GM12874 (cell line): Measurements from ENCODE around the gene NARF.

ENCODE experiments used
- TF ChIP-seq, protein P1 (sequence below): IDR thresholded peaks from 2 replicates; pipeline ENCODE4 v1.5.1; 2011; ENCODE audit warnings: low read depth, mild to moderate bottlenecking, control low read depth, low read length, moderate library complexity; ENCODE audit not compliant: insufficient read depth

The NARF gene

DNA sequence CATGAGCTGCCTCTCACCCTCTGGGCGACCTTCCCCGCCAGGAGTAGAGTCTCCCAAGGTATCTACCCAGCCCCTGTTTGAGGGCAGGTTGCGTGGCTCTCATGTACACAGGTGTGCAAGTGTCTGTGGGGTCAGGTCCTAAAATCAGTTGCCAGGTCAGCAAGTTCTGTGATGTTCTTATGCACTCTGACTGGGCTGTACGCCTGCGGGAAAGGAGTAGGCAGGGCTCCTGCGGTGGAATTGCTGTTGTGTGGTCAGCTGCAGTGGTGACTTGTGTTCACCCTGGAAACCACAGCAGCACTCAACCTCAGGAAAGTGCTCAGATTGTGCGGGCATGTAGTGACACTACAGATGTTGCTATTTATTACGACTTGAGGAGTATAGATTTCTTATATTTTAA, 19.4 kb downstream of the NARF start:
- TF ChIP-seq, protein P1, sequence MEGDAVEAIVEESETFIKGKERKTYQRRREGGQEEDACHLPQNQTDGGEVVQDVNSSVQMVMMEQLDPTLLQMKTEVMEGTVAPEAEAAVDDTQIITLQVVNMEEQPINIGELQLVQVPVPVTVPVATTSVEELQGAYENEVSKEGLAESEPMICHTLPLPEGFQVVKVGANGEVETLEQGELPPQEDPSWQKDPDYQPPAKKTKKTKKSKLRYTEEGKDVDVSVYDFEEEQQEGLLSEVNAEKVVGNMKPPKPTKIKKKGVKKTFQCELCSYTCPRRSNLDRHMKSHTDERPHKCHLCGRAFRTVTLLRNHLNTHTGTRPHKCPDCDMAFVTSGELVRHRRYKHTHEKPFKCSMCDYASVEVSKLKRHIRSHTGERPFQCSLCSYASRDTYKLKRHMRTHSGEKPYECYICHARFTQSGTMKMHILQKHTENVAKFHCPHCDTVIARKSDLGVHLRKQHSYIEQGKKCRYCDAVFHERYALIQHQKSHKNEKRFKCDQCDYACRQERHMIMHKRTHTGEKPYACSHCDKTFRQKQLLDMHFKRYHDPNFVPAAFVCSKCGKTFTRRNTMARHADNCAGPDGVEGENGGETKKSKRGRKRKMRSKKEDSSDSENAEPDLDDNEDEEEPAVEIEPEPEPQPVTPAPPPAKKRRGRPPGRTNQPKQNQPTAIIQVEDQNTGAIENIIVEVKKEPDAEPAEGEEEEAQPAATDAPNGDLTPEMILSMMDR = no peak

DNA sequence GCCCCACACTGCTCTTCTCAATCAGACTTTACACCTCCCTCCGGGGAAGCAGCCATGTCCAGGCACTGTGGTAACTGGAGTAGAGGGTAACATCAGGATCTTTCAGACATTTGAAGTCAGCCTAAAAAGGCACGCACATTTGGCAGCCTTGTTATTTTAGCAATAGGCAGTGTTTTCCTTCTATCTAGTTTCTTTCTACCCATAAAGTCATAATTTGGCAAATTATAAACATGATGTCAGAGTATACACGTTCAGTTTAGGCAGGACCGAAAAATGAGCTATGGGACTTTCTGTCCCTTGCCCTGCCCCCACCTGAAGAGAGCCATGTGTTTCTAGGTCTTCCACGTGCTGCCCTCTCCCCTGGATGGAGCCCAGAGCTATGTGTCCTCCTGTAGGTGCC, 21.1 kb downstream of the NARF start:
- TF ChIP-seq, protein P1 = no peak

DNA sequence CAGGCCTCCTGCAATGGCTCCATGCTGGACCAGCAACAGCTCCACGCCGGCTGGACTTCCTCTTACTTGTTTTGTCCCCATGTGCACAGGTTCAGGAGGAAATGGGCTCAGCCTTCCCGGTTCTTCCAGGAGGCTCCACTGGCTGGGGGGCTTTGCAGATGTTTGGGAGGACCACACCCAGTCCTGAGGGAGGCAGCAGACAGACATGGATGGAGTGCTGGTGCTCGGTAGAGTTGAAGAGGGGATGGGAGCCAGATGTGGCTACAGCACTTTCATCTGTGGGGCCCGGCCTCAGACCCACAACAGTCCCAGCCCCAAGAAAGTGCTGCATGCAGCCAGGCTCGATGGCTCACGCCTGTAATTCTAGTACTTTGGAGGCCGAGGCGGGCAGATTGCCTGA, 21.8 kb downstream of the NARF start:
- TF ChIP-seq, protein P1 = no peak

DNA sequence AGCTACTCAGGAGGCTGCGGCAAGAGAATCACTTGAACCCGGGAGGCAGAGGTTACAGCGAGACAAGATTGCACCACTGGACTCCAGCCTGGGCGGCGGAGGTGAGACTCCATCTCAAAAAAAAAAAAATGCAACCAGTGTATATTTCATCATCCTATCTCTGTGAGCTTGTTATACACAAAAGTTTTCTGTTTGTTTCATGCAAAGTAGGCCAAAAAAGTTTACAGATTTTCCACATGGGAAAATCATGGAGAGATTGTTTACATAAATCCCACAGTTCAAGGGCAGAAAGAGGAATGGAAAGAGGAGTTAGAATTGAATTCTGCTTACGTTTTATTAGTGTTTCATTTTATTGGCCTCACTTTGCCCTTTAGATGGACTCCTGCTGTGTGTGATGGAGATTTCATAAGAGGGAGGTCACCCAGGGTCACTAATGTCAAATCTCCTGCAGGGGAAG, 24.7 kb downstream of the NARF start:
- TF ChIP-seq, protein P1 = no peak

DNA sequence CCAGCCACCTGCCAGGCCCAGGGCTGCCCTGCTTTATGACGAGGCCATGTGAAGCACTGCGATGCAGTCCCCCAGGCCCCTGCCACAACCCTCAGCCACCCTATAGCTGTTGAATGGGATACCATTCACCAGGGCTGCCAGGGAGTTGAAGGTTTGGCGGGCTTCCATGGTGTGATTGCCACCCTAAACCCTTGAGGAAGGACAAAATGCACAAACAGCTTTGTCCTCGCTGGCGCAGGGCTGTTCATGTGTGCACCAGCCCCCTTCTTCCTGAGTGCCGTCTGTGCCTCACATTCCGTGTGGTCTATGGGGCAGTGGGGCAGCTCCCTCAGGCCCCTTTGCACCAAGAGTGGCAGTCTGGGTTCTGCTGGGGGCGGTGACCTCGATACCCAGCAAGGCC, 25.3 kb downstream of the NARF start:
- TF ChIP-seq, protein P1 = no peak

DNA sequence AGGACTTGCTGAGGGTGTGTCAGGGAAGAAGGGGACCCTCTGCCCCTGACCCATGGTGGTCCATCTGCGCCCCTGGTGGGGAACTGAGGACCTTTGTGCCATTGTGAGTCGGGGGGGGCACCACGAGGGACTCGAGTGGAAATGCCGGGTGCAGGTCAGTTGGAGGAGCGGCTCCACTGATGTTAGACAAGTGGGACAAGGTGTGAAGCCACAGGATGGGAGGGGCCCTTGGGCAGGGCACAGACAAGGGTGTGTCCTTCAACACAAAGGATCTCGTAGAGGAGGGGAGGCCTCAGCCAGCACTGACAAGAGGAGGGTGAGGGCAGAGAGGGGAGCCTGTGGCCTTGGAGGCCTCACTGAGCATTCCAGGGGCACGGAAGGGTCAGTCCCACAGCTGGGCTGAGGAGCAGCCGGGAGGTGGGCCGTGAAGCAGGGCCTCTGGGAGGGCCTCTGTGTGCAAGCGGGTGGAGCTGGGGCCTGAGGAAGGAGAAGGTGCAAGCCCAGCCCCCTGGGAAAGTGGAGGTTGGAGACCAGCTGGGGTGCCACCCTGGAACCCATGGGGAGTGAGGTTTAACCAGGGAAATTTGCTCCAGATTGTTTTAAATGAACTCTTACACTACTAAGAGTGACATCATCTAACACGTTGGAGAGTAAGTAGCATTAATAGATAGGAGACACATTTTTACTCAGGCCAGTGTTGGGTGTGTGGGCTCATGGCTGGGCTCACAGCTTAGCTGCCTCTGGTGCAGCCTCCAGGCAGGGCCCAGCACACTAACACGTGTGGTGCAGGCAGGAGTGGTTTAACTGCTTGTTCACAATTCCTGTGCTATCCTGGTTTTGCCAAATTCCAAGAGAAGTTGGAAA, 27.9 kb downstream of the NARF start:
- TF ChIP-seq, protein P1 = no peak

DNA sequence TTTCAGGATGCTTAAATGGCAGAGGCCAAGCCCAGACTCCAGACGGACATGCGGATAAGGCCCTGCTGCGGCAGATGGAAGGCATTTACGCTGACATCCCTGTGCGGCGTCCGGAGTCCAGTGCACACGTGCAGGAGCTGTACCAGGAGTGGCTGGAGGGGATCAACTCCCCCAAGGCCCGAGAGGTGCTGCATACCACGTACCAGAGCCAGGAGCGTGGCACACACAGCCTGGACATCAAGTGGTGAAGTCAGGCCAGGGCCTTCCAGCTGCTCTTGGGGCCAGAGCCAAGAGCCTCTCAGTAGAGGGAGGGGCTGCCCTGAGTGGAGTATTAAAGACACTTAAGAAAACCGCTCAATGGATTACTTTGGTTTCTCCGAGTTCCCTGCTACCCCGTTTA, 29.4 kb downstream of the NARF start:
- TF ChIP-seq, protein P1 = no peak
